Large intestine (tissue), 12 donors: ENCODE results near the gene KLHL35. TPM values are rescaled to one million over a fixed set of nuclear protein-coding genes. Genes with fewer than 3 reads are reported as not detected.

ENCODE experiments used
- DNase-seq, 2 donors: peaks; one replicate each; pipeline versions ENCODE4 v3.0.0 to v3.0.0-alpha.2; 2013
- H3K27ac ChIP-seq: one replicate; pipeline ENCODE4 v1.5.1; 2013; ENCODE audit warnings: low read length
- H3K27me3 ChIP-seq: 2 replicates; pipeline ENCODE4 v1.6.1; 2013; ENCODE audit warnings: low read length; ENCODE audit not compliant: control insufficient read depth, insufficient read depth
- H3K36me3 ChIP-seq: 2 replicates; pipeline ENCODE4 v1.6.1; 2013; ENCODE audit warnings: low read length; ENCODE audit not compliant: control insufficient read depth, insufficient read depth
- H3K4me1 ChIP-seq: one replicate; pipeline ENCODE4 v1.6.1; 2013; ENCODE audit warnings: low read length; ENCODE audit not compliant: control insufficient read depth, insufficient read depth
- H3K4me3 ChIP-seq: one replicate; pipeline ENCODE4 v1.5.1; 2013; ENCODE audit warnings: low read length
- H3K9me3 ChIP-seq: one replicate; pipeline ENCODE4 v1.6.1; 2013; ENCODE audit warnings: mild to moderate bottlenecking, low read depth, low read length, moderate library complexity; ENCODE audit not compliant: control insufficient read depth
- WGBS: methylation state at CpG from one replicate; pipeline ENCODE4 v1.1.5; 2013; ENCODE audit warnings: low lambda C conversion rate; ENCODE audit not compliant: insufficient coverage; 5-methylcytosine and 5-hydroxymethylcytosine counted together
- long read RNA-seq, 11 donors: transcript quantifications; one replicate each; lab custom pipeline, GENCODE V29; 2026
- polyA plus RNA-seq: library from polyadenylated mRNA; unstranded; fragments of 120-200 nt; gene quantifications from one replicate; pipeline ENCODE4 v1.2.1, GENCODE V29; 2013

KLHL35 gene
- polyA plus RNA-seq = 1.3 TPM
- long read RNA-seq, donor 1, partial matches to known transcripts = 0 of 3 reads
- long read RNA-seq, donor 1, other reads (novel, unspliced or antisense) = 0 of 3 reads
- long read RNA-seq, donor 2, partial matches to known transcripts = 0 of 1 reads
- long read RNA-seq, donor 2, other reads (novel, unspliced or antisense) = 0 of 1 reads
- long read RNA-seq, donor 3 = 0 reads
- long read RNA-seq, donor 4, partial matches to known transcripts = 0 of 2 reads
- long read RNA-seq, donor 4, other reads (novel, unspliced or antisense) = 0 of 2 reads
- long read RNA-seq, donor 5 = 0 reads
- long read RNA-seq, donor 6, partial matches to known transcripts = 0 of 1 reads
- long read RNA-seq, donor 6, other reads (novel, unspliced or antisense) = 0 of 1 reads
- long read RNA-seq, donor 7, partial matches to known transcripts = 0 of 1 reads
- long read RNA-seq, donor 7, other reads (novel, unspliced or antisense) = 0 of 1 reads
- long read RNA-seq, donor 8, partial matches to known transcripts = 0 of 1 reads
- long read RNA-seq, donor 8, other reads (novel, unspliced or antisense) = 0 of 1 reads
- long read RNA-seq, donor 9 = 0 reads
- long read RNA-seq, donor 10 = 0 reads
- long read RNA-seq, donor 11, partial matches to known transcripts = 0 of 2 reads
- long read RNA-seq, donor 11, other reads (novel, unspliced or antisense) = 0 of 2 reads

GRCh38 chr11:75432911-75433321 lies at the start of gene KLHL35:
KLHL35 (minus strand) TSS chr11:75433203; CDS start chr11:75430629, 2,574 bp downstream.
- H3K27me3 ChIP-seq = peaks cover 39% of the 10 kb centered on the region
- H3K36me3 ChIP-seq = peaks cover 27% of the 10 kb centered on the region
- peaks cover 5% of the 10 kb centered on the region for H3K4me1 ChIP-seq
- 0% methylated on average over 1 of the region's 14 CpGs for WGBS
- no peak within 1 kb of the TSS for H3K4me3 ChIP-seq
- no peak within 1 kb of the TSS for H3K27ac ChIP-seq
- peaks cover 13% of the 10 kb centered on the region for H3K9me3 ChIP-seq
- no peak for DNase-seq

GRCh38 chr11:75481922-75482606 lies 49.1 kb upstream of the KLHL35 start:
- H3K27me3 ChIP-seq = no peaks in the 10 kb centered on the region
- DNase-seq = no peak
- H3K4me1 ChIP-seq = no peaks in the 10 kb centered on the region
- peaks cover 22% of the 10 kb centered on the region for H3K36me3 ChIP-seq
- no CpG with 5 or more reads among the region's 12 CpGs for WGBS
- no peak overlapping the region for H3K27ac ChIP-seq
- H3K9me3 ChIP-seq = no peaks in the 10 kb centered on the region
- H3K4me3 ChIP-seq = no peak overlapping the region

GRCh38 chr11:75481223-75481921 lies 48.4 kb upstream of the KLHL35 start:
- Histone ChIP-seq H3K4me1 (no peaks in the 10 kb centered on the region), H3K36me3 (peaks cover 24% of the 10 kb centered on the region), H3K9me3 (no peaks in the 10 kb centered on the region), H3K27me3 (no peaks in the 10 kb centered on the region), H3K27ac (no peak overlapping the region), H3K4me3 (no peak overlapping the region)
- WGBS = no CpG with 5 or more reads among the region's 9 CpGs
- no peak for DNase-seq

- Histone ChIP-seq H3K9me3 (no peaks in the 10 kb centered on the region), H3K4me3 (no peak overlapping the region), H3K27ac (no peak overlapping the region), H3K27me3 (no peaks in the 10 kb centered on the region), H3K4me1 (no peaks in the 10 kb centered on the region), H3K36me3 (peaks cover 30% of the 10 kb centered on the region)
- 100% methylated on average over 1 of the region's 10 CpGs for WGBS
- no peak for DNase-seq
Measured at GRCh38 chr11:75480185-75481175, 47.5 kb upstream of the KLHL35 start.

- peaks cover 35% of the 10 kb centered on the region for H3K36me3 ChIP-seq
- no peaks in the 10 kb centered on the region for H3K9me3 ChIP-seq
- no peak overlapping the region for H3K4me3 ChIP-seq
- WGBS = 100% methylated on average over 1 of the region's 4 CpGs
- DNase-seq = no peak
- H3K4me1 ChIP-seq = no peaks in the 10 kb centered on the region
- no peaks in the 10 kb centered on the region for H3K27me3 ChIP-seq
- no peak overlapping the region for H3K27ac ChIP-seq
Measured at GRCh38 chr11:75479597-75480145, 46.7 kb upstream of the KLHL35 start.

- H3K9me3 ChIP-seq = no peaks in the 10 kb centered on the region
- no peak overlapping the region for H3K4me3 ChIP-seq
- WGBS = no CpG with 5 or more reads among the region's 5 CpGs
- no peaks in the 10 kb centered on the region for H3K4me1 ChIP-seq
- H3K27ac ChIP-seq = no peak overlapping the region
- no peaks in the 10 kb centered on the region for H3K27me3 ChIP-seq
- peaks cover 38% of the 10 kb centered on the region for H3K36me3 ChIP-seq
- DNase-seq = no peak
Measured at GRCh38 chr11:75478783-75479596, 46.0 kb upstream of the KLHL35 start.

- no peak overlapping the region for H3K4me3 ChIP-seq
- no peak for DNase-seq
- H3K27ac ChIP-seq = no peak overlapping the region
- no peaks in the 10 kb centered on the region for H3K9me3 ChIP-seq
- H3K27me3 ChIP-seq = no peaks in the 10 kb centered on the region
- no CpG with 5 or more reads among the region's 12 CpGs for WGBS
- no peaks in the 10 kb centered on the region for H3K4me1 ChIP-seq
- H3K36me3 ChIP-seq = peaks cover 48% of the 10 kb centered on the region
Measured at GRCh38 chr11:75477614-75477935, 44.6 kb upstream of the KLHL35 start.

- Histone ChIP-seq H3K4me3 (no peak overlapping the region), H3K36me3 (peaks cover 50% of the 10 kb centered on the region), H3K27me3 (no peaks in the 10 kb centered on the region), H3K9me3 (no peaks in the 10 kb centered on the region), H3K4me1 (no peaks in the 10 kb centered on the region), H3K27ac (no peak overlapping the region)
- no peak for DNase-seq
- no CpG with 5 or more reads among the region's 10 CpGs for WGBS
Measured at GRCh38 chr11:75476739-75477613, 44.0 kb upstream of the KLHL35 start.
